HL-60/S4 (cell line): Measurements from ENCODE around the gene PTPRN2.

ENCODE experiments used
- in situ Hi-C: fragments of 300-500 bp; cut with MboI; formaldehyde crosslinking; loops from 2 replicates; pipeline ENCODE4 v1.14.3; 2022; ENCODE audit warnings: low sequenced_read_pairs

Gene PTPRN2

GRCh38 chr7:157808042-157808441, 779.6 kb downstream of the PTPRN2 start:
- in situ Hi-C loops, result no loop called here

- in situ Hi-C loops, result no loop called here
Observed at GRCh38 chr7:157807510-157807909, 780.1 kb downstream of the PTPRN2 start.

- in situ Hi-C loops, result no loop called here
Observed at GRCh38 chr7:157806711-157807110, 780.9 kb downstream of the PTPRN2 start.

- in situ Hi-C loops, result no loop called here
Observed at GRCh38 chr7:157805713-157806112, 781.9 kb downstream of the PTPRN2 start.

GRCh38 chr7:157803906-157804305, 783.7 kb downstream of the PTPRN2 start:
- in situ Hi-C loops, result no loop called here

- in situ Hi-C loops, result no loop called here
Observed at GRCh38 chr7:157801971-157802675, 785.5 kb downstream of the PTPRN2 start.

- in situ Hi-C loops, result no loop called here
Observed at GRCh38 chr7:157801113-157801512, 786.5 kb downstream of the PTPRN2 start.

- in situ Hi-C loops, result no loop called here
Observed at GRCh38 chr7:157800281-157800680, 787.3 kb downstream of the PTPRN2 start.

- in situ Hi-C loops, result no loop called here
Observed at GRCh38 chr7:157799076-157799685, 788.4 kb downstream of the PTPRN2 start.

GRCh38 chr7:157797361-157797760, 790.3 kb downstream of the PTPRN2 start:
- in situ Hi-C loops, result no loop called here

GRCh38 chr7:157796846-157797245, 790.8 kb downstream of the PTPRN2 start:
- in situ Hi-C loops, result no loop called here

GRCh38 chr7:157795643-157796042, 792.0 kb downstream of the PTPRN2 start:
- in situ Hi-C loops, result no loop called here

- in situ Hi-C loops, result no loop called here
Observed at GRCh38 chr7:157795199-157795598, 792.4 kb downstream of the PTPRN2 start.

- in situ Hi-C loops, result no loop called here
Observed at GRCh38 chr7:157794746-157795065, 792.9 kb downstream of the PTPRN2 start.

- in situ Hi-C loops, result no loop called here
Observed at GRCh38 chr7:157793973-157794745, 793.5 kb downstream of the PTPRN2 start.

- in situ Hi-C loops, result no loop called here
Observed at GRCh38 chr7:157793087-157793353, 794.6 kb downstream of the PTPRN2 start.

- in situ Hi-C loops, result no loop called here
Observed at GRCh38 chr7:157792241-157793086, 795.2 kb downstream of the PTPRN2 start.

GRCh38 chr7:157791666-157792065, 796.0 kb downstream of the PTPRN2 start:
- in situ Hi-C loops, result no loop called here

- in situ Hi-C loops, result no loop called here
Observed at GRCh38 chr7:157791261-157791660, 796.4 kb downstream of the PTPRN2 start.

- in situ Hi-C loops, result no loop called here
Observed at GRCh38 chr7:157789942-157790341, 797.7 kb downstream of the PTPRN2 start.

GRCh38 chr7:157789094-157789493, 798.5 kb downstream of the PTPRN2 start:
- in situ Hi-C loops, result no loop called here
